T-helper 9 cell (primary cell): Measurements from ENCODE around the gene EFCAB12.
"Not testable (repeated sequence)": the region's sequence is repeated elsewhere in the genome, so short reads cannot be mapped to it uniquely, and the experiment has no call there.

ENCODE experiments used
- DNase-seq: peaks from one replicate; pipeline ENCODE4 v3.0.0-alpha.2; 2020

Gene EFCAB12

GRCh38 chr3:129418041-129418973 is 10.1 kb downstream of the EFCAB12 start:
- no peak for DNase-seq

- DNase-seq: no peak
Measured at GRCh38 chr3:129417326-129417725, 11.1 kb downstream of the EFCAB12 start.

DNA sequence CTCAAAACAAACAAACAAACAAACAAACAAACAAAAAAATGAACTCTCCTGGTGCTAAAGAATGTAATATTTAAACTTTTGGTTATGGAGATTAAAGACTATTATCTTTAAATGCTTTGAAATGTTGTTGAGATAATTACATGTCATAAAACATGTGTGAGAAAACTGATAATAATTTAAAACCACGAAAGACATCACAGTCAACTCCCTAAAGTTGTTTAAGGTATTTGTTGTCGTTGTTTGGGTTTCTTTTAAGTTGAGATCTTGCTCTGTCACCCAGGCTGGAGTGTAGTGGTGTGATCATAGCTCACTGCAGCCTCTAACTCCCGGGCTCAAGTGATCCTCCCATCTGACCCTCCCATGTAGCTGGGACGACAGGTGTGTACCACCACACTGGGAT is 12.0 kb downstream of the EFCAB12 start:
- no peak for DNase-seq

DNA sequence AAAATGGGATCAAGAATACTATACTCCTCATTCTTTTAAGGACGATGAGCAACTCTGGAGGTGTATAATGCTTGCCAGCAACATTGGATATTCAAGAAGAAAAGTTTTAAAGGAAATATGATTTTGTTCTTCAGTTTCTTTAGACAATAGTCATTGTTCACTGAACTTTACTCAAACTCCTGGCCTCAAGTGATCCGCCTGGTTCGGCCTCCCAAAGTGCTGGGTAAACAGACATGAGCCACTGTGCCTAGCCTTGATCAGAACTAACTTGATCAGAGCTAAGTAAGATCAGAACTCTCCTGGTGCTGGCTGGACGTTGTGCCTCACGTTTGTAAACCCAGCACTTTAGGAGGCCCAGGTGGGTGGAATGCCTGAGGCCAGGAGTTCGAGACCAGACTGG is 12.6 kb downstream of the EFCAB12 start:
- no peak for DNase-seq

DNA sequence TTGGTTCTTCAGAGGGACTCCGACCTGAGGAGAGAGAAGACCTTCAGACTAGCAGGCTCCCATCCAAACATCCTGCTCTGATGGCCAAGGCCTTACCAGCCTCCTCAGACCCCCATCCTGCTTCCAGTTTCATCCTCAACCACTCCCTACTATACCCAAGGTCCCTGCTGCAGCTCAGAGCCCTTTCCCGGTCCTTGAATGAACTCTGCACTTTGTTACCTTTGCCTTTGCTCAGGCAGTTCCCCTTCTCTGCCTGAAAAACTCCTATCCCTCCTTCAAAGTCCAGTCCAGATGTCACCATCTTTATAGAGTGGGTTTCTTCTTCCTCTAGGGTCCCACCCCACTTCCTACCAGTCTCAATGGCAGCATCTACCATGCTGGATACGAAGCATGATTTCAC is 13.1 kb downstream of the EFCAB12 start:
- no peak for DNase-seq

DNA sequence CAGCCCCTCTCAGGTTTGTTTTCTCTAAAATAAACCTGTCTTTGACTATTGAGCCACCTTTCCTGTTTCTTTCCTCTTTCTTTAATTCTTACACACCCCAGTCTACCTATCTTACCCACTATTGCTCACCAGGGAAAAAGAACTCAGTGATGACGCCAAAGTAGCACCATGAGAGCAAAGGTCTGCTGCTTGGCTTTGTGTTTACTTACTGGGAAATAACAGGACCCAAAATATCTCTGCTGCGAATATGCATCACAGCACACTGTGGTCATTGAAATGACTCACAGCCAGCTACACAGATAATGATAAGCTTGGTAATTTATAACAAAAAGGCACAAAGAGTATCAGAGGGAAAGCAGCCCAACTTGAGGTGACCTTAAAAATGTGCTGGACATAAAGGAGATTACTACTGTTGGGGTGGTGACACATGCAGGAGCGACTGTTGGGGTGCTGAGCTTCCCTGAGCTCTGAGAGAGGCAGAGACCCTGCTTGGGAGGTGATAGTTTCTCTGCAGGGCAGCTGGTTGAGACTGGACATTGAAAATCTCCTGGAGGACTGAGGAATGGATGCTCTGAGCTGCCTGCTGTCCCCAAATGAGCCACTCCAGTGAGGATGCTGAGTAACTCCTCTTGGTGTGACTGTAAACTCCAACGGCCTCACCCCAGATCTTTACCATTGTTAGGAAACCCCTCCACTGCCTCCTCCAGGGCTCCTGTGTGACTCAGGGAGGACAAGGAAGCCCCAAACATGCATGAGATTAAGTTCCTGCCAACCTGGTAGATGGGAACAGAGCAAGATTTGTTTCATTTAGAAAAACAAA is 14.5 kb downstream of the EFCAB12 start:
- no peak for DNase-seq

GRCh38 chr3:129413238-129413637 is 15.2 kb downstream of the EFCAB12 start:
- DNase-seq: not testable (repeated sequence)

DNA sequence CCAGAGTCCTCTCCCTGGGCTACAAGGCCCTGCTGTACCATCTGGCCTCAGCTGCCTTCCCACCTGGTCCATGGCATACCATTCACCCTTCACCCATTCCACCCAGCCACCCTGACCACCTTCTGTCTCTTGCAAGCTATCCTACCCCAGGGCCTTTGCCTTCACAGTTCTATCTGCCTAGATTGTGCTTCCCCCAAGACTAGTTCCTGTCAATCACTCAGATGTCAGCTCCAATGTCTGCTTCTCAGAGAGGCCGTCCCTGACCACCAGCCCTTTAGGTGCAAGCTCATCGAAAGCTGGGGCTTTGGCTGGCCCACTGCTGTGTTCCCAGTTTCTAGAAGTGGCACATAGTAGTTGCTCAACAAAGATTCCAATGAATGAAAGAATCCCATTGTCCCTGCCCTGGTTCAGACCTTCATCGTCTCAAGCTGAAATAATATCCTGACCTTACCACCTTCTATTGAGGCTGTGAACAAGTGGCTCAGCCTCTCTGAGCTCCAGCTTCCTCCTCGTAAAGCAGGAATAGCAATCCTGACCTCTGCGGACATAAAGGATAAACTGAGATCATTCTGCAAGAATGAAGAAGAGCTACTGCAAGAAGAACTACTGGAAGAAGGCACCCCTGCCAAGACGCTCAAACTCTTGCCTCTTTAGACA is 15.8 kb downstream of the EFCAB12 start:
- DNase-seq: no peak

DNA sequence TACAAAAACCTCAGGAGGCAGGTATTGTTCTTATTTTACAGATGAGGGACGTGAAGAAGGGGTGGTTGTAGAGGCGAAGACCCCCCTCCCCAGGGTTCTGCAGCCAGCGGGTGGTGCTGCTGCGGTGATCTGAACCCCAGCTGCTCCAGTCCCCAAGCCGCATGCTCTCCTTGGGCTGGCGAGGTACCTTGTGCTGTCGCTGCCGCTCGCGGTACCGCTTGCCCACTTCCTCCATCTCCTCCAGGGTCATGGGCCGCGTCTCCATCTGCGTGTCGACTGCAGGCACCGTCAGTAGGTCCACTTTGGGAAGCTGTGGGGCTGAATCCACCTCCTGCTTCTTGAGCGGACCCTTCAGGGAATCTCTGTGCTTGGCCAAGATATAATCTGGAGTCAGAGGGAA is 17.5 kb downstream of the EFCAB12 start:
- DNase-seq: no peak

- no peak for DNase-seq
Measured at GRCh38 chr3:129409541-129409940, 18.9 kb downstream of the EFCAB12 start.

DNA sequence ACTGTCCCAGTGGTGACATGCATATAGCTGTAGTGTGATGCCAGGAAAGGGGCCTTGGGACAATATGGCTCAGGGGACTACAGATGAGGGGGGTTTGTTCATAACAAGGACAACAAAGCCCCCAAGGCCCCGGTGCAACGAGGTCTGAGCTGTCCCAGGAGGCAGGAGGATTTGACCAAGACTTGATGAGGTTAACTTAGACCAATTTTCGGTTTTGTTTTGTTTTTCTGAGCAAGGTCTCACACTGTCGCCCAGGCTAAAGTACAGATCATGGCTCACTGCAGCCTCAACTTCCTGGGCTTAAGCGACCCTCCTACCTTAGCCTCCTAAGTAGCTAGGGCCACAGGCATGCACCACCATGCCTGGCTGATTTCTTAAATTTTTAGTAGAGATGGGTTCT is 23.8 kb downstream of the EFCAB12 start:
- DNase-seq: no peak

DNA sequence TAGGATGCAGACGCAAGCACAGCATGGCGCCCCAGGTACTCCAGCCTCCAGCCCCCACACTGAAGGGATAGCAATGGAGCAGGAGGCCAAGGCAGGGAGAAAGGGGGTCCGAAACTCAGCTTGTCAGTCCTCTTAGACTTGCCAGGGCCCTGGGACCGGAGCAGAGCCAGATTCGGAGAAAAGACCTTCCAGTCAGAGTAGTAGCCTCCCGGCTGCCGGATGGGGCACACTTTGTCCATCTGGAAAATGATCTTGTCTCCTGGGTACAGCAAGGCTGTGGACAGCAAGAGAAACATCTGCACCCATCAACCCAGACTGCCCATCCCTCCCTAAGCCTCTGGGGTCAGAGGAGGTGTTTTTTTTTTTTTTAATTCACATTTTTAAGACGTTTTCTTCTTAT is 24.3 kb downstream of the EFCAB12 start:
- DNase-seq: no peak

- DNase-seq: no peak
Measured at GRCh38 chr3:129403450-129403849, 25.0 kb downstream of the EFCAB12 start.

DNA sequence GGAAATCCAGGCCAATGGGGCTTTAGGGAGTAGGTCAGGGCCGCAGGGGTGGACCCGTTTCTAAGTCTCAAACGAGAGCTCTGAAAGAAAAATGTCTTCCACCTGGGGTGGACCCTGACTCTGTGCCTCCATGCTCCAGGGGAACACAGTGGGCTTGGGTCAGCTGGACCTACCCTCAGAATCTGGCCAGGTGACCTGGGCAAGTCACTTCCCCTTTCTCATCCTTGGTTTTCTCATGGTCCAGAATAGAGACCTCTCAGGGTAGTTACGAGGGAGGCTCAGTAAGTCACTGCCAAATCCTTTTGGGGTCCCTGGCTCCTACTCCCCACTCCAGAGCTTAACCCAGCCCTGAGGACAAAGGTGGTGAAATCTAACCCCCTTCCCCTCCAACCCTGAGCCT is 25.8 kb downstream of the EFCAB12 start:
- no peak for DNase-seq

GRCh38 chr3:129402210-129402609 is 26.2 kb downstream of the EFCAB12 start:
- no peak for DNase-seq

GRCh38 chr3:129399895-129400357 is 28.5 kb downstream of the EFCAB12 start:
- no peak for DNase-seq

DNA sequence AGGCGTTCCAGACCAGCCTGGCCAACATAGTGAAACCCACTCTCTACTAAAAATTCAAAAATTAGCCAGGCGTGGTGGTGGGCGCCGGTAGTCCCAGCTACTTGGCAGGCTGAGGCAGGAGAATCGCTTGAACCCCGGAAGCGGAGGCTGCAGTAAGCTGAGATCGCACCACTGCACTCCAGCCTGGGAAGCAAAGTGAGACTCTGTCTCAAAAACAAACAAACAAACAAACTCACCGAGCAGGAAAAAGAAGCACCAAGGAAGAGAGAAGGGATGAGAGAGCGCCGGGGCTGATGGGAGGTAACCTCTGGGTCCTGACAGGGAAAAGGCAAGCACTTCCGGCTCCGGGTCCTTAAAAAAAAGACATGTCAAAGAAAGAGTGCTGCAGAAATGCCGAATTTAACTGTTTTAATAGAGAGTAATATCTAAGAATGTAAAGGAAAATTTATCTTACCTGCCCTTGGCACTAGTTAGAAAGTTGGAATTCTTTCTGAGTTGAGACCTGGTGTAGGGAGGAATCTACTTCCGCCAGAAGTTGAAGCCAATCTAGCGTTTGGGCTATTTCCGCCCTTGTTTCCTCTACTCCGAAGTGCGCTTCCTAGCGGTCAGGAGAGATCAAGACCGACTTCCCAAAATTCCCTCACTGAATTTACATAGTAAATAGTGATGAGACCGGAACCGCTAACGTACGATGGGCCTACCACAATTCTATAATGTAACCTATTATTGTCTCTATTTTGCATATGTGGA is 29.1 kb downstream of the EFCAB12 start:
- DNase-seq: peak; percentile 62

- peak; percentile 5 for DNase-seq
Measured at GRCh38 chr3:129398803-129399144, 29.7 kb downstream of the EFCAB12 start.

DNA sequence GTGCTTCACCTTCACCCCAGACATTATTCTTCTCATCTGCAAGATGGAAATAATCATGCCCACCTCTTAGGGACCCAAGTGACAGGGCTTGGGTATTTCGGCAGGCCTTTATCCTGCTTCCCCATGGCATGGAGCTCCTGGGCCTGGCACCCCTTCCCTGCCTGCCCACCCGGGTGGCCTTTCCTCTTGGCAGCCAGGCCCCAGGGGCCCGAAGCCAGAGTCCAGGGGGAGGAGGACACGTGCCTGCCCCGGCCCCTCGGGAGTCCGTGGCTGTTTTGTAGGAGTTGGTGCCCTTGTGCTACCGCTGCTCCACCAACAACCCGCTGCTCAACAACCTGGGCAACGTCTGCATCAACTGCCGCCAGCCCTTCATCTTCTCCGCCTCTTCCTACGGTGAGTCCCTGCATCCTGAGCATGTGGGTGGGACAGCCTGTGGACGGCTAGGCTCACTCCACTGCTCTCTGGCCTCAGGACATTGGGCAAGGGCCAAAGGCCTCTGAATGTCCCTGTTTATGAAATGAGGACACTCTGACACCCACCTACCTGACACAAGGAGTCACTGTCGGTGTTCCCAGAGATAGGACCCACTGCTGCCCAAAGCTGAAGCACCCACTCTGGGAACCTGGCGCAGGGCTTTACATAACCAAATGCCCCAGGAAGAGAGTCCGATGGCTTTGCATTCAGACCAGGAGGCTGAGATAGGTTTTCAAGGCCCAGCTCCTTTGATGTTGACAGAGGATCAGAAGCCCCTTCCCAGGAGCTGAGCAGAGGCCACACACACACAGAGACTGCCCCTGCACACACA is 34.5 kb downstream of the EFCAB12 start:
- not testable (repeated sequence) for DNase-seq

DNA sequence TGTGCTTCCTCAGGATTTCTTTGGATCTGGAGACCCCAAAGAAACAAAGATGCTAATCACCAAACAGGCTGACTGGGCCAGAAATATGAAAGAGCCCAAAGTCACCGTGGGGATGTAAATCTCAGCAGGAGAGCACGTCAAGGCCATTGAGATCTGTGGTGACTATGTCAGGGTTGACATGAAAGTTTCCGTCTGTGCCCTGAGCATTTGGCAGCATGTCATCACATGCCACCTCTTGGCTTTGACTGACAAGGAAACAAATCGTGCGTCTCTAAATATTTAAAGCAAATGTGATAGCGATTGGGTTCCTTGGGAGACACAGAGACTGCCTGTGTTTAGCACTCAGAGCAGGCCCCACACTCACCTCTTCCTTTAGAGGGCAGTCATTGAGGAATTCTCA is 35.2 kb downstream of the EFCAB12 start:
- no peak for DNase-seq

GRCh38 chr3:129392106-129392887 is 36.1 kb downstream of the EFCAB12 start:
- DNase-seq: not testable (repeated sequence)
